NCI-H510A (cell line): Measurements from ENCODE around the gene KBTBD13.
A peak's percentile ranks its signal among the peaks of the same experiment; 100 is the strongest.
"Not testable (repeated sequence)": the region's sequence is repeated elsewhere in the genome, so short reads cannot be mapped to it uniquely, and the experiment has no call there.

Experiments
- DNase-seq: peaks from one replicate; lab custom pipeline; 2025; lab: John Stamatoyannopoulos, UW

The KBTBD13 gene

DNA sequence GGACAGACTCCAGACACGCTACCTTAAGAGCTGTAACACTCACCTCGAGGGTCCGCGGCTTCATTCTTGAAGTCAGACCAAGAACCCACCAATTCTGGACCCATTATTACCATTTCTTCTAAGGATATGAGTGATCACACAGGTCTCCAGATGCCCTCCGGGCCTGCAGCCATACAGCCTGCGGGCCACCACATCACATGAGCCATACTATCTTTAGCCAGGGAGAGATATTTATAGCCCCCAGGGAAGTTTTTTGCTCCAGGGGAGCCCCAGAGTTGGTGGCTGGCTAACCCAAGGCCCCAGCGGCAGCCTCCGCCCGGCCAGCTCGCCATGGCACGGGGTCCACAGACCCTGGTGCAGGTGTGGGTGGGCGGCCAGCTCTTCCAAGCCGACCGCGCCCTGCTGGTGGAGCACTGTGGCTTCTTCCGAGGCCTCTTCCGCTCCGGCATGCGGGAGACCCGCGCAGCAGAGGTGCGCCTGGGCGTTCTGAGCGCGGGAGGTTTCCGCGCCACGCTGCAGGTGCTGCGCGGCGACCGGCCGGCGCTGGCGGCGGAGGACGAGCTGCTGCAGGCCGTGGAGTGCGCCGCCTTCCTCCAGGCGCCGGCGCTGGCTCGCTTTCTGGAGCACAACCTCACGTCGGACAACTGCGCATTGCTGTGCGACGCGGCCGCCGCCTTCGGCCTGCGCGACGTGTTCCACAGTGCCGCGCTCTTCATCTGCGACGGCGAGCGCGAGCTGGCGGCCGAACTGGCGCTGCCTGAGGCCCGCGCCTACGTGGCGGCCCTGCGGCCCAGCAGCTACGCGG lies at the start of gene KBTBD13:
KBTBD13 (plus strand) TSS at position 261 of the 805 bp plus-strand sequence; CDS start at position 331, 70 bp downstream.
- no peak for DNase-seq

DNA sequence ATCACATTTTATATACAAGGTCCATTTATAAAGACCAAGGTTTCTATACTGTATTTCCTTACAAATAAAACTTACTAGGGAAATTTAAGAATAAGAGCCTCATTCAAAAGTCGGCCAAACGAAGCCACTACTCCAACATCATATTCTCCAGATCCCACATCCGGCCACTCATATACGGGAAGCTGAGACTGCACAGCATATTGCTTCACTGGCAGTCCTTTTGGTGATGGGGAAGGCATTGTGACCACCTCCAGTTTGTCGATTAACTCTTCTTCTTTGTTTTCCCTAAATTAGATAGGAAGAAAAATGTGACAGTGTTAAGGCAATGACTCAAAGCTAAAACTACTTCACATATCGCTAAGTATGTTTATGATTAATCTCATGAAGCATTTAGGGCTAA lies 49.8 kb upstream of the KBTBD13 start:
- no peak for DNase-seq

- DNase-seq, result no peak
These were observed 49.0 kb upstream of the KBTBD13 start for GRCh38 chr15:65027593-65027992.

DNA sequence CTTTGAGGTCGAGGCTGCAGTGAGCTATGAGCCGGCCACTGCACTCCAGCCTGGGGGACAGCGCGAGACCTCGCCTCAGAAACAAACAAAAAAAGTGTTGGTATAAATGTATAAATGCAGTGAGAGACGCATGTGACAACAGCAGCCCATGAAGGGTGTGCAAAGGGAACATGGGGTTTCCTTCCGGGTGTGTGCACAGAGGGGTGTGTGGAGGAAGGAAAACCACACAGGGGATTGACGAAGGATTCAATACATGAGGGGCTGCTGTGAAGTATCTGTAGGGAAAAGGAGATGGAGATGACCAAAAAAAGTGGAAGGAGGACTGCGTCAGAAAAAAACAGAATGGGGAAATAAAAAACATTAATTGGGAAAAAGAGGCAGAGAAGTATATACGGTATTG lies 48.2 kb upstream of the KBTBD13 start:
- no peak for DNase-seq

GRCh38 chr15:65028921-65029735 lies 47.4 kb upstream of the KBTBD13 start, which contains the start of gene MTFMT:
TSS of gene MTFMT (minus strand) at chr15:65029639. CDS start at chr15:65029613, 26 bp downstream.
- DNase-seq, result peak; percentile 20

DNA sequence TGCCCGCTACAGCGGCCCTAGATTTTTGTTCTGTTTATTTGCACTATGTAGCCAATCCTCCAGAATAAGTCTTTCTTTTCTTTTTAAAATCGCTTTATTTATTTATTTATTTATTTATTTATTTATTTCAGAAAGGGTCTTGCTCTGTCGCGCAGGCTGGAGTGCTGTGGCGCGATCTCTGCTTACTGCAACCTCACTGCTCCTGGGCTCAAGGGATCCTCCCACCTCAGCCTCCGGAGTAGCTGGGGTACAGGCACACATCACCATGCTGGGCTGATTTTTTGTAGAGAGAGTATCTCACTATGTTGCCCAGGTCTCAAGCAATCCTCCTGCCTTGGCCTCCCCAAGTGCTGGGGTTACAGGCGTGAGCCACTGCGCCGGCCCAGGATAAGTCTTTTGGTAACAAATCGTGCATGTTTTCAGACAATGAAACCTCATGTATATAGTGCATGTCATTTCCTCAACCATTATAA lies 46.8 kb upstream of the KBTBD13 start:
- no peak for DNase-seq

- DNase-seq, result peak; percentile 13
These were observed 43.6 kb upstream of the KBTBD13 start for GRCh38 chr15:65032801-65033537.

- DNase-seq, result no peak
These were observed 42.8 kb upstream of the KBTBD13 start for GRCh38 chr15:65033659-65034269.

DNA sequence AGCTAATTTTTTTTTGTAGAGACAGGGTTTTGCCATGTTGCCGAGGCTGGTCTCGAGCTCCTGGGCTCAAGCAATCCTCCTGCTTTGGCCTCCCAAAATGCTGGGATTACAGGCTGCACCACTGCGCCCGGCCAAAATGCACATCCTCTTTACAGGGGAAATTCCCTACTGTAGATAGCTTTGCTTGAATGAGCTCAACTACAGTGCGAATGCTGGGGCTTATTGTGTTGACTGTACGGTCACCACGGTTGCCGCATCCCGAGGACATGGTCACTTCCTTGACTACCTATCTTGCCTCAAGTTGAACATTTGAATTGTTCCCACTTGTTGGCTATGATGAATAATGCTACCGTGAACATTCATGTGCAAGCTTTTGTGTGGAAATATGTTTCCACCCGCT lies 41.8 kb upstream of the KBTBD13 start:
- DNase-seq, result no peak

DNA sequence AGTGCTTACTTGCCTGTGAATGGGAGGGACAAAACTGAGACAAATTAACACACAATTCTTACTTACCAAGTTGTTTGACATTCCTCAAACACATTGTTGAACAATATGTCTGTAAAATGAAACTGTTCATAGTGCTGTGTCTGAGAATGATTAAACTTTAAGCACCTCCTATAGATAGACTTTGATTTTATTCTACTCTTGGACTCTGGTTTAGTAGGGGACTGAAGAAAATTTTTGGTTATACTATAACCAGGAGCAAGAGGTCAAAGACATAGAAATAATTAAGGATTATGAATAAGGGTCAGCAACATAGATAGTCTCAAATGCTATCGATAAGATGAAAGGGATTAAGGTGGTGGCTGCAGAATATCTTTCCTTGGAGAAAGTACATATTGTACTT lies 39.2 kb upstream of the KBTBD13 start:
- DNase-seq, result no peak

DNA sequence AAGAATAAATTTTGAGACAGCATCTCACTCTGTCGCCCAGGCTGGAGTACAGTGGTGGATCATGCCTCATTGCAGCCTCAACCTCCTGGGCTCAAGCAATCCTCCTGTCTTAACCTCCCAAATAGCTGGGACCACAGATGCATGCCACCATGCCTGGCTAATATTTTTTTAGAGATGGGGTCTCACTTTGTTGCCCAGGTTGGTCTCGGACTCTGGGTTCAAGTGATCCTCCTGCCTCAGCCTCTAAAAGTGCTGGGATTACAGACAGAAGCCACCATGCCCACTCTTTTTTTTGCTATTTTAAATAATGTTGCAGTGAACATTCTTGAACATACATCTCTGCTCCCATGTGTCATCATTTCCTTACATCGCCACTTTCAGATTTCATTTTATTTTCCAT lies 38.1 kb upstream of the KBTBD13 start:
- DNase-seq, result no peak

DNA sequence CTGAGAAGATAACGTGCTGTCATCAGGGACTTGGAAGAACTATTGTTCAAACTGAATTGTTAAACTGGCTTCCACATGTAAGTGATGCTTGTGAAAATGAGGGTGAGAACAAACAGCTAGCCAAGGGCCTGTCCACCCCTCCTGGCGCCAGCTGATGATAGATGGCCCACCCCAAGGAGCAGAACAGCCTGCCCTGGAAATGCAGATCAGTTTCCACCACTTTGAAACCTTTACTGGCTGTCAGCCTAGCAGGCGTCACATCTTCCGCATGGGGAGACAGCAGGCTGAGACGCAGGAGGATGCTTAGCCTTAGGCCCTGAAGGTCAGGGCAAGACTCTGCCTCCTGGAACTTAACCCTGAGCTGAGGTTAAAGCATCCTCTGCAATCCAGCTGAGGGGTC lies 37.7 kb upstream of the KBTBD13 start:
- DNase-seq, result no peak

GRCh38 chr15:65040461-65040860 lies 36.1 kb upstream of the KBTBD13 start:
- DNase-seq, result no peak

DNA sequence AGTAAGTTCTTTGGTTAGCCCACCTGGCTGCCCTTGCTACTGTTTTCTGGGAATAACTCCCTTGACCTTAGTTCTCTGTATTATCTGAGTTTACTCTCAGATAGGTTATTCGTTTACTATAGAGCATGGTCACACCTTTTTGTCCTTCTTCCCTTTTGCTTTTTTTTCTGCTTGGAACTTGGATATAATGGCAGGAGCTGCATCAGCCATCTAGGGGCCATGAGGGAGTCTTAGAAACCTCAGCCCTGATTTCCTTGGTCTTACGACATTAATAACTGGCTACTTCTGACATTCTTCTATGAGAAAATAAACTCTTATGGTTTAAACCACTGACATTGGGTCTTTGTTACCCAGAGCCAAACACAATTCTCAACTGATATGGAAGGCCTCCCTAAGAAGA lies 34.8 kb upstream of the KBTBD13 start:
- no peak for DNase-seq

DNA sequence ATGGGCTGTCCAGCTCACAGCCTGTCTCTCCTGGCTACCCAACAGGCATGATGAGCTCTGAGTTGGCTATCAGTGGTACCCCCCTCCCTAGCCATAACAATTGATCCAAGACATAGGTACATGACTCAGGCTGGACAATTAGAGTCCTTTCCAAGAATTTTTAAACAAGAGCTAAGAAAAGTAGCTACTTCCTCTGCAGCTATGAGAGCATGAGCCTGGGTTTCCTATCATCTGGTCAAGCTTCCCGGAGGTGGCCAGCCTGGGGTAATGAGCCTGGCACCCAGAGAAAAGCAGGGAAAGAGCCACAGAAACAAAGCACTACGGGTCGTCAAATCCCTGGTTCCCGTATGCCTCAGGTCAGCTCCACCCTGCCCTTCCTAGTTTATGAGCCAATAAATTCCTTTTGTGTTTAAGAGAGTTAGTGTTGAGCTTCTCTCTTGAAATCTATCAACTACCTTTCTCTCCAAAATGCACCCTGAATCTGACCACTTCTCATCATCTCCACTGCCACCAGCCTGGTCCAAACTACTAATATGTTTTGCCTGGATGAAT lies 33.7 kb upstream of the KBTBD13 start:
- no peak for DNase-seq

DNA sequence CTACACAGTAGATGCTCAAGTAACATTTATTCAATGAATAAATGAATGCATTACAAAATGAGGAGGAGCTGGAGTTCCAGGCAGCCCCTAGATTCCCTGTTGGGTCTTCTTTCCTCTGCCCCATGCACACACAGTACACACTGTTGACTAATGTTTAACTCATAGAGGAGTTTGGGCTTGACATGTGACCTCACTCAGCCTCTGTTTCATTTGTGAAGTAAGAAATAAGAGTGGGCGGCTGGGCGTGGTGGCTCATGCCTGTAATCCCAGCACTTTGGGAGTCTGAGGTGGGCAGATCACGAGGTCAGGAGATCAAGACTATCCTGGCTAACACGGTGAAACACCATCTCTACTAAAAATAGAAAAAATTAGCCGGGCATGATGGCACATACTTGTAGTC lies 32.3 kb upstream of the KBTBD13 start:
- DNase-seq, result not testable (repeated sequence)

DNA sequence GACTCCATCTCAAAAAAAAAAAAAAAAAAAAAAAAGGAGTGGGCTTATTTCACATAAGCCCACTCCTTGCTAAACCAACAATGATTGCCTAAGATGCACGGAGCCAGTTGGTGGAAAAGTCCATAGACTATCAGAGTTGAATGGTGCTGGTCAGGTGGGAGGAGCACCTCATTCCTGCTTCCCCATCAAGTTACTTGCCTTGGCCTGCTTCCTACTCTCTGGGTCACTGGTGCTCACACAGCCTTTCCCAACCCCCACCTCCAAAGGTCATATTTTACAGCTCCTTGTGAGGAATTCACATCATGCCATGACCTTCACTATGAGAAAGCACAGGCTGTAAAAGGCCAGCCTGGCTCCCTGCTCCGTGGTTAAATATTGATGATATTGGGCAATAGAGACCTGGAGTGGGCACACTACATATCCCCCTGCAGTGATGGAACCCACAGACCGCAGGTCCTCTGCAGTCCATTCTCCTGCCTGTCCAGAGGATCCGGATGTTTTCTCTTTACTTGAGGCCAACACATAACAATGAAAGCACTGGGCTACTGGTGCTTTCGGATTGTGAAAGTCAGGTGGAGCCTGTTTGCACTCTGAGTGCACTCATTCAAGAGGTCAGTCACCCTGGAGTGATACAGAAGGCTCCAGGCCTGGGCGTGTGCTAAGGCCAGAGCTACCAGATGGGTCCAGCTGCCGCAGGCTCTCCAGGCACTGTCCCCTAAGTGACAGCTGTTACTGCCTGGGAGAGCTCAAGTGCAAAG lies 31.6 kb upstream of the KBTBD13 start, which contains the start of gene SLC51B:
SLC51B (plus strand) TSS at position 664 of the 758 bp plus-strand sequence. CDS start 4,618 bp downstream, outside the sequence.
- DNase-seq, result peak; percentile 11

- DNase-seq, result no peak
These were observed 28.3 kb upstream of the KBTBD13 start for GRCh38 chr15:65048241-65048640.

GRCh38 chr15:65049418-65049840 lies 27.1 kb upstream of the KBTBD13 start:
- DNase-seq, result peak; percentile 85

DNA sequence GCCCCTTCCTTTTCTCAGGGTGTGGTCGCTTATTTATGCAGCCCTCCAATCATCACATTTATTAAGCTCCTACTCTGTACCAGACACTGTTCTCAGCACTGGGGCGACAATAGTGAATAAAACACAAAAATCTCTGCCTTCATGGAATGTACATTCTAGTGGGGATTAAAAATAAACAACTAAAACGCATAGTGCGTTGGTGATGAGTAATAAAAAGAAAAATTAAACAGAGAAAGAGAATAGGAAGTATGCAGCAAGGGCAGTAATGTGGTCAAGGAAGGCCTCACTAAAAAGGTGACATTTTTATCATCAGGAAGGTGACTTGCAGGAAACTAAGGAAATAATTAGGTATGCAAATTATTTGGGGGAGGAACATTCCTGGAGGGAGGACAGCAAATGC lies 26.3 kb upstream of the KBTBD13 start:
- no peak for DNase-seq

- DNase-seq, result no peak
These were observed 25.3 kb upstream of the KBTBD13 start for GRCh38 chr15:65051266-65051665.
